ENCODE data around the gene PACSIN1.

- TF ChIP-seq GATA3 (IDR thresholded peaks at IDR 0.05; ENCODE audit: low read depth, low read length), result no peak
- TF ChIP-seq GATA2 (IDR thresholded peaks at IDR 0.05; ENCODE audit: low read depth, low read length), result no peak
These were observed 43.9 kb downstream of the PACSIN1 start for GRCh38 chr6:34509782-34510181.

Measured in SH-SY5Y (cell line).